HG02970 (cell line): ENCODE measurements around the gene SRD5A1.

ENCODE experiments used
- ATAC-seq: cut with Tn5 transposase; IDR thresholded peaks from one replicate; pipeline ENCODE4 v1.9.1; 2021; ENCODE audit warnings: mild to moderate bottlenecking, moderate library complexity, moderate number of reproducible peaks; ENCODE audit not compliant: unreplicated experiment, low FRiP score

Gene SRD5A1

DNA sequence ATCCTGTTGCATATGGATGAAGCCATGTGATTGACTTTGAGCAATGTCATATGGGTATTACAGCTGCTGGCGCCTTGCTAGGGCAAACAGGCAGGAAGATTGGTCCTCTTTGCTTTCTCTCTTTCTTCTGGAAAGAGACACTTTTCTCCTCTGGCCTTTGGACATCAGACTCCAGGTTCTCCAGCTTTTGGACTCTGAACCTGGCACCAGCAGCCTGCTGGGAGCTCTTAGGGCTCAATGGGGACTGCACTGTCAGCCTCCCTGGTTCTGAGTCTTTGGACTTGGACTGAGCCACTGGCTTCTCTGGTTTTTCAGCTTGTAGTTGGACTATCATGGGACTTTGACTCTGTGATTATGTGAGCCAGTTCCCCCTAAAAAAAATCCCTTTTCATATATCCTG, 45.1 kb downstream of the SRD5A1 start:
- no peak for ATAC-seq

DNA sequence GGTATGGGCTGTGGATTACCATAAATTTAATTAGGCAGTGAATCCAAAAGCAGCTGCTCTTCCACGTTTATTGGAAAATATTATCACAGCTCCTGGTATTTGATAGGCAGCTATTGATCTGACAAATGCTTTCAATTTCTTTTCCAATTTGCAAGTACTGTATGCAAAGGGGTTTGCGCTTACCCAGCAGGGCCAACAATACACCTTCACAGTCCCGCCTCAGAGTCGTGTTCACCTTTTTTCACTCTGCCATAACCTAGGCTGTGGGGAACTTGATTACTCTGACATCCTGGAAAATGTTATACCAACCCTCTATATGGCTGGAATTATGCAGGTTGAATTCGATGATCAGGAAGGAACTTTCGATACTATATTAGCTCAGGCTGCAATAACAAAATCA, 47.7 kb downstream of the SRD5A1 start:
- ATAC-seq: no peak

DNA sequence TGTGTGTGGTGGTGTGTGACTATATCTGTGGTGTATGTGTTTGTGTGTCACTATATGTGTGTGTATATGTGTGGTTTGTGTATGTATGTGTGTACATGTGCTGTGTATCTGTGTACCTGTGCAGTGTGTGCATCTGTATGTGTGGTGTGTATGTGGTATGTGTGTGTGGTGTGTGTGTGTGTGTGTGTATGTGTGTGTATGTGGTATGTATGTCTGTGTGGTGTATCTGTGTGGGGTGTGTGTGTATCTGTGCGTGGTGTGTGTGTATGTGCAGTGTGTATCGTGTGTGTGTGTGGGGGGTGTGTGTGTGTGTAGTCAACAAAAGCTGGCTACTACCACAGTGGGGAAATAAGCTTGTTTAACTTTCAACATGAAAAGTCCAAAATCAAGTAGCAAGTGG, 48.4 kb downstream of the SRD5A1 start:
- ATAC-seq: no peak

DNA sequence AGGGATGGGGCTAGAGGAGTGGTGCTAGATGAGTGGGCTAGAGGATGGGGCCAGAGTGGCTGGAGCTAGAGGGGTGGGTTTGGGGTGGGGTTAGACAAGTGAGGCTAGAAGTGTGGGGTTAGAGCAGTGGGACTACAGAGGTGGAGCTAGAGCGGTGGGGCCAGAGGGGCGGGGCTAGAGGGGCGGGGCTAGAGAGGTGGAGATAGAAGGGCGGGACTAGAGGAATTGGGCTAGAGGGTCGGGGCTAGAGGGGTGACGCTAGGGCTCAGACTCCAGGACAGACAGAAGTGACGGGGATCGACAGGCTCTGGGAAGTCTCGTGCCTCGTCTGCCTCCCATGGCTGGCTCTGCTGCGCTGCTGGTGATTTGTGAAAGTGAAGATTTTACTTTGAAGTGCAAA, 49.0 kb downstream of the SRD5A1 start:
- no peak for ATAC-seq

DNA sequence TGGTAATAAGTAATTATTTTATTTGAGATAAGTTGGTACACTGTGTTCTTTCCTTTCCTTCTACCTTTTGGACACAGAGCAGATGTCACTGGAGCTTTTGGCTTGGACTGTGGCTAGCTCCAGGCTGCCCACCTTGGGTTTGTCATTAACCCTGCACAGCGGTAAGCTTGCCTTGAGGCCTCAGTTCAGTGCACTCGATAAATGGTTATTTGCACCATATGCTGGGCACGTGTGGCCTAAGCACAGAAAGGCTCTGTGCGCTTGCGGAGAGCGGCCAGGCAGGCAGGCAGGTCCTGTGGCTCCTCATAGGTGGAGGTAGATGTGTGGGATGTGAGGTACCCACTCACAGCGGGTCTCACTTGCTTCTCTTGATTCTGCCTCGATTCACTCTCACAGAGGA, 50.0 kb downstream of the SRD5A1 start:
- no peak for ATAC-seq

DNA sequence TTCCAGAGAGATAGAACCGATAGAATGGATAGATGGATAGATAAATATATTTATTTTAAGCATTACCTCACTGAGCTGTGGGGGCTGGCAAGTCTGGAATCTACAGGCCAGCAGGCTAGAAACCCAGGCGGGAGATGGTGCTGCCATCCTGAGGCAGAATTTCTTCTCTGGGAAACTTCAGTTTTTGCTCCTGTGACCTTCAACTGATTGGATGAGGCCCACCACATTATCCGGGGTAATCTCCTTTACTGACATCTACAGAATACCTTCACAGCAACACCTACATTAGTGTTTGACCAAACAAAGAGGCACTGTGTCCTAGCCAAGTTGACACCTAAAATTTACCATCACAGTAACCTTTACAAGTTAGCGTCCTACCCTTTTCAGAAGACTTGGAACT, 50.8 kb downstream of the SRD5A1 start:
- no peak for ATAC-seq

DNA sequence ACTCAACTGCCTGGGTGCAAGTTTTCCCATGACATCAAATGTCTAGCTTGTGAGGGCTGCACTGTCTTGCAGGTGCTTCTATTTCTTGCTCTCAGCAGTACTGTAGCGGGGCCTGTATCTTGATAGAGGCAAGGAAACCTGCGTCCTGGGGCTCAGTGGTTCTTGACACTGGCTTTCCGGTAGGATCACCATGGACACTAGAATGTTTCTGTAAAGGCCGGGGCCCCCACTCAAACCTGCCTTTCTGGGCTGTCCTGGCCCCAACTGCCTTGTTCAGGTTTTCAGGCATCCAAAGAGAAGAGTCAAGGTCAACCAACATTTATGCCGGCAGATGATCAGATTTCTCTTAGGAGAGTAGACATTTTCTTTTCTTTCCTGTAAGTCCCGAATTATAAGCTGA, 53.3 kb downstream of the SRD5A1 start:
- ATAC-seq: no peak

DNA sequence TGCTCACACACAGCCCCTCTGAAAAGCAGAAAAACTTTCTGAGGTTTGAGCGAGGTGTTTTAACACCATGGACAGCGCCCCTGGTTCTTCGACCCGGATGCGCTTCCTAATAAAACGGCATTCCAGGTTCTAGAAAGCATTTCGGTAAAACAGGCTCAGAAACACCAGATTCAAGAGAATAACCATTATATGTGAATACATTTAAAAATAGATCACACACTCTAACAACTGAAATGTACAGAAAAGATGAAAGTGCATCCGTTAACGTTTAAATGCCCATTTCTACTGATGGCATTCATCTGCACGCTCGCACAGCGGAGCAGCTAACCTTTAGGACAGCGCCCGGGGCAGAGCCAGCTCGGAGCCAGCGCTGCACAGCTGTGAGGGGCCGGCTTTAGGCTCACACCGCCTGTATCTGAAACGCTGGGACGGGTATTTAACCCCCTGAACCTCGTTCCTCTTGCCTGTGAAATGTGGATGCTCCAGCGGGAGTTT, 53.7 kb downstream of the SRD5A1 start:
- ATAC-seq: no peak

DNA sequence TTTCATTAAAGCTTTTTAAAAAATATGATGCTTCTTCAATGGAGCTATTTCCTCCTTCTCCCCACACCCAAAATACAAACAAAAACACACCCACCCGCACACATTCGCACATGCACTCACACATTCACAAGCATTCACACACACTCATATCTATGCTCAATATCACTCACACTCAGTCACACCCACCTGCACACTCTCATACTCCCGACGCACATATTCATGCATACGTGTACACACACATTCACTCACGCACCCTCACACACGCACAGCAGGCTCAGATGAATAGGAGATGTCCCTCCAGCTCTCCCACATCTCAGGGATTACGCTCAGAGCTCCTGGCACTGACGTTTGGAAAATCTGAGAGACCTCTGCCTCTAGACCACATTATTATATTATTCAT, 54.3 kb downstream of the SRD5A1 start:
- ATAC-seq: no peak

DNA sequence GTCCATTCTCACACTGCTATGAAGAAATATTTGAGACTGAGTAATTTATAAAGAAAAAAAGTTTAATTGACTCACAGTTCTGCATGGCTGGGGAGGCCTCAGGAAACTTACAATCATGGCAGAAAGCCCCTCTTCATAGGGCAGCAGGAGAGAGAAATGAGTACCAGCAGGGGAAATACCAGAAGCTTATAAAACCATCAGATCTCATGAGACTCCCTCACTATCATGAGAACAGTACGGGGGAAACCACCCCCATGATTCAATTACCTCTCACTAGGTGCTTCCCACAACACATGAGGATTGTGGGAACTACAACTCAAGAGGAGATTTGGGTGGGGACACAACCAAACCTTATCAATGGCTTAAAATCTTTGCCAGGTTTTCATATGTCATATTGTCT, 59.7 kb downstream of the SRD5A1 start:
- ATAC-seq: no peak

DNA sequence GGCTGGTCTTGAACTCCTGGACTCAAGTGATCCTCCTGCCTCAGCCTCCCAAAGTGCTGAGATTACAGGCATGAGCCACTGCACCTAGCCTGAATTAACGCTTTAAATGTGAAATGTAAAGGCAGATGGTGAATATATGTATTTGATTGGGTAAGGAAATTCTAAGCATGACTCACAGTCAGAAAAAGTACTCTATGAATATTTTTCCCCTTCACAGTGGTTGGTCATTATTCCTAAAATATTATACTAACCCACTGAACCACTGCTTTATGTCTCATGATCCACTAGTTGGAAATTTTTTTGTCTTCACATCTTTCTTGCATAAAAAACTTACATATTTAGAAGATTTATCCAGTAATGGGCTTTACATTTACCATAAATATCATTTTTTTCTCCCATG, 65.5 kb downstream of the SRD5A1 start:
- no peak for ATAC-seq

DNA sequence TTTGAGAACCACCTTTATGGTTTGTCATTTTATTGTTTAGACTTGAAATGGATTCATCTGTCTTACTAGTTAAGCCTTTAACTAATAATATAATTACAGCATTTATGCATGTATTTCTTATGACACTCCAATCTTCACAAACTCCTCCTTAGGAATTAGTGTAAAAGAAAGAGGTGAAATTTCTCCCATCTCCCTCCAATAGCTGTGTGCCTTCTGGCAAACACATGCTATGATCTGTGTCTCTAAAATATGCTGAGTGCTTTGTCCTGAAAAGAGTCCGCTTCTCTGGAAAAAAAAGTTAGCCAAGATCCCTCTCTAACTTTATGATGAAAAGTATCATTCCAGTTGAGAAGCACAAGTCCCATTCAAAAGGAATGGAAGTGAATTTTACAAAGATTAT, 66.1 kb downstream of the SRD5A1 start:
- ATAC-seq: no peak

DNA sequence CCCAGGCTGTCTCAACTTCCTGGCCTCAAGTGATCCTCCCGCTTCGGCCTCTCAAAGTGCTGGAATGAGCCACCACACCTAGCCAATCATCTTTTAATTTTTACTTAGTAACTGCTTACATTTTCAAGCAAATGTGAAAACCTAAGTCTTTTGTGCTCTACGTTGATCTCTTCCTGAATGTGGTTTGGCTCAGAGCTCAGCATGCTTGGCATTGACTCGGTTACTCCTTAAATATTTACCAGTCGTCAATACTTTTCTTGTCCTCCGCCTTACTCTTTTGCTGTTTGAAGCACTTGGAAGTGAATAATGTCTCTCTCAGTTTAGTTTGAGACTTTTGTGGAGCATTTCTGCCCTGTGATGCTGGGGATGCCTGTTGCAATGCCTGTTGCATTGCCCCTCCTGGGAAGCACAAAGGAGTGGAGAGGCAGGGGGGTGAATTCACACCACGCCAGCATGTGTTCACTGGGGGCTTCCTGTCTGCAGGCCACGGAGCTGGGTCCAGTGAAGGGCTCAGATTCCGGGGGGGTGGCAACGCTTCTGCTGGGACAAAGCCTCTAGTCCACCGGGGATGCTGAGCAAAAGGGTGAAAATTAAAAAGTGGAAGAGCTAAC, 66.9 kb downstream of the SRD5A1 start:
- no peak for ATAC-seq

DNA sequence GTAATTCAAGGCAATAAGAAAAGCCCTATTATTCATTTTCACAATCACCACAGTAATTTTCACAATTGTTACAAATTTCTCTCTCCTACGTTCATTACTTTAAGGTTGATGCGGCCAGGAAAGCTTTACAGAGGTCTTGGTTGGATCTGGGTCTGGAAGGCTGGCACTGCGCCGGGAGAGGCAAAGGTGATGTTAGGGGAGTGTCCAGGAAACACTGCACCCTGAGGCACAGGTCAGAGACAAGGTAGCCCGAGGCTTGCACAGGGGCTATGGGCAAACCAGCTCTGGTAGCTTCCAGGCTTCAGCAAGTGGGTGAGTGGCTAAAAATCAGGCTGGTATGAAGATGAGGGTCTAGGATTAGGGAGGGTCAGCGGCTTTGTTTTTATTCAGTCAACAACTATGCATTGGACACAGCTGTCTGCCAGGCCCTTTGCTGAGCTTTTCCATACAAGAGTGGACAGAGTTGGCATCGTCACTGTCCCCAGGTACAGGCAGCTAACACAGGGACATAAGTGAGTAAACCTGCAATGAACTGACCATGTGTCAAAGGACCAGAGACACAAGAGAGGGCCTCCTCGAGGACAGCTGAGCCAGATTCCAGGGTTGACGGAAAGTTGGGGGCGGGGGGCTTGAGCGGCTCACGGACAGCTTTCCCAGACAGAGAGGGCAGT, 67.6 kb downstream of the SRD5A1 start:
- ATAC-seq: no peak

DNA sequence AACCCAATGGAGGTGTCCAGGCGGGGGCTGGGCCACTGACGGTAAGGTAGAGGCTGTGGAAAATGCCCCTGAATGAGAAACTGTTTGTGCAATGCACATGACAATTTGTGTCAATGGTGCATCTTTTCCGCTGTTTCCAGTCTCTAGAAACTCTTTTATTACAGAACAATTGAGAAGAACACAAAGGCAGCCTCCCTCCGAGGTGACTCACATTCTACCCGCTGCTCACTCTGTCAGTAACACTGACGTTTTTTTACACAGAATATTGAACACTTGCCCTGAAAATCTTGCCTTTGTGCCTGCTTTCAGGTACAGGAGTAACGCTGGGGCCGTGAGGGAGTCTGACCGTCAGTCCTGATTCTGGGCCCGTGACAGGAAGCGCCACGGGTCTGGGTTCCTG, 68.3 kb downstream of the SRD5A1 start:
- ATAC-seq: no peak

DNA sequence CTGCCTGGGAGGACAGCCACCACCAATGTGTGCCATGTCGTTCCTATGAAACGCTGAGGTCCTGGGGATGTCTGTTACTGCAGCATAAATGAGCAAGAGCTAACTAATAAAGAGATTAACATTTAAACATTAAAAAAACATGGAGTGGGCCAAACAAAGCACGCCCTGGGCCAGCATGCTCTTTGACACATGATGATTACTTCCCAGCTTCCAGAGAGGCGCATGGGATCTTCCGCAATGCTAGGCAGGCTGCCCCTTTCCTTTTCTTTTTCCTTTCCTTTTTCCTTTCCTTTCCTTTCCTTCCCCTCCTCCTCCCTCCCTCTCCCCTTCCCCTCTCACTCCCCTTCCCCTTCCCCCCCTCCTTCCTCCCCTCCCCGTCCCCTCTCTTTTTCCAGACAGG, 69.4 kb downstream of the SRD5A1 start:
- ATAC-seq: no peak

DNA sequence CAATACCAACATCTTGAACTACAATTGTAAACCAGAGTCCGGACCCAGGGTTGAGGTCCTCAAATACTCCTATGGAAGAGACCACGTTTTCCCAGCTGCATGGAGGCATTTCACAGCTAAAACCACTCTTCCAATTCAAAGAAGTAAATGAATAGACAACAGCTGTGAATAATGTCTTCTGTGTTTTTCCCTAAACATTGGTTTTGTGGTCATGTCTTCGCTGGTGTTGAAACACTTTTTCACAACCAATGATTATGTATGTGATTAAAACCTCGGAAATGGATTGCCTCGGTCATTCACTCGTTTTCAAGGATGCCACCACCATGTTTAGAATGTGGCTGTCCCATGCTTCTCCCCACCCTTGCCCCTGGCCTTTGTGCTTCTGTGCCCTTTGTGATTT, 70.6 kb downstream of the SRD5A1 start:
- ATAC-seq: no peak

DNA sequence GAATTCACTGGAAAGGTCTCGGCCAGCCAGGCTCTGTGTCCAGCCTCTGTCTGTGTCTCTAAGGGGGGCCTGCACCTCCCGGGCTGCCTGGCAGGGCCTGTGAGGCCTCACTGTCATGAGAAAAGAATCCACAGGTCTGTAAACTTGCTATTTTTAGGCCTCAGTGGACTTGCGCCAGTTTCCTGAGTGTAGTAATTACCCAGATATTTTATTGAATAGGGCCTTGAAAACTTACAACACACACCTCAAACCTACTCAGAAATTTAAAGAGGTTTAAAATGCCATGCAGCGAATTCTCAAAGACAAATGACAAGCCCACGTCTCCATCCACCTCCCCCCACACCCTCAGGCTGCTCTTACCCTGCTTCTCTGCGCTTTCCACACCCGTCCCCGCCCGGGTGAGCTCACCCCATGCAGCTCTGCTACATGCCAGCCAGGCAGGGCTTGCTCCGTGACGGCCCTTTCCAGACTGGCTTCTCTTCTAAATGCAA, 71.2 kb downstream of the SRD5A1 start:
- no peak for ATAC-seq

DNA sequence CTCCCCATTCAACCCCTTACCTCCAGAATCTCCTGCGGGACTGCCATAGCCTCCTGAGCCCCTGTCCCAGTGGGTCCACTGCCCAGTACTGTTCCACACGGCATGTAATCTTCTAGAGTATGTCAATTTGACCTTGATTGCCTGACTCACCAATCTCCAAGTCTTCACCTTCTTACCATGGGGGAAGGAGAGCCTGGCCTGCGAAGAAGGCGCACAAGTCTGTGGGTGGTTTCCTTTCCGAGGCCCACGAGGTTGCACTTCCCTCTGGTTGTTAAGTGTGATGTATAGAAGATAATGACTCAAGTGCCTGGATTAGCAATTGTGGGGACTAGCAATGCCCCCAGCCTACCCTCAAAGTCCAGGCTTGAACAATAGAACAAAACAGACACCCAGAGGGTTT, 71.8 kb downstream of the SRD5A1 start:
- ATAC-seq: no peak

DNA sequence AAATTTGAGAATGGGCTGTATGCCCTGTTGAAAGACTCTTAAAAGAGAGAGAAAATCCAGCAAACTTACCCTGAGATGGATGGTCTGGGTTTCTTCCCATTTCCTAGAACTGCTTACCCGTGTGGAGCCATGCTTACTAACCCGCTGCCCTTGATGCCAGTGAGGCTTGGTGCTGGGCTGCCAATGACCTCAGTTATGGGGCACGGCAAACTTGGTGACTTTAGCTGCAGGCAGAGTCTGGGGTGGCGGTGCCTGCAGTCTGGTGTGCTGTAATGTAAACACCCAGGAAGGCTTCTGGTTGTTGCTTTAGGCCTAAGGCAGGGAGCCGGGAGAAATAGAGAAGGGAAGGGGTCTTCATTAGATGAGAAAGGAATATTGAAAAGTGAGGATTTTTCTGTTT, 72.7 kb downstream of the SRD5A1 start:
- ATAC-seq: no peak

DNA sequence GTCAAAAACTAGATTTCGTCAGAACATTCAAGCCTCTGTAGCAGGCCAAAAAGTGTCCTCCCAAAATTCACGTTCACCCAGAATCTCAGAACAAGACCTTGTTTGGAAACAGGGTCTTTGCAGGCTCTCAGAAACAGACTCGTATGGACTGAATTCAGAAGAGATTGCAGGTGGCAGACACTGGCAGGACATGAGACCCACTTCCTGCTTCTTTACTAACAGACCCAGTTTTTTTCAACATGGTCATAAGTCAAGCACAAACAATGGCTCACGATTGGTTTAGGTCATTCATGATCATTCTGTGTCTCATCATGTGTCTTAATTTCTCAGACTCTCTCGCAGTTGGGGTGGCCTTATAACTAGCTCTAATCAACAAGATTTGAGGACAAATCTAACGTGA, 74.6 kb downstream of the SRD5A1 start:
- no peak for ATAC-seq

DNA sequence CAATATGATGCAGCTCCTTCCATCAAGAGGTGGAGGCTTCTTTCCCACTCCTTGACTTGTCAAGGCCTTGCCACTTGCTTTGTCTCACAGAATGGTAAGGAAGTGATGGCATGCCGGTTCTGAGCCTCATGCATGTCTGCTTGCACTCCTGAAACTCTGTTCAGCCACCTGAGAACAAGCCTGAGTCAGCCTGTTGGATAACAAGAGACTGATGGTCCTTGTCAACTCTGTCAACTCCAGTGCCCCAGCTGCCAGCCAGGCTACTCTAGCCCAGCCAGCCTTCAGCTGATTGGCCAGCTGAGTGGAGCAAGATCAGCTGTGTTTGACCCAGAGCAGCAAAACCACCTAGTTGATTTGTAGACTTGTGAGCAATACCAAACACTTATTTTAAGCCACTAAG, 75.6 kb downstream of the SRD5A1 start:
- ATAC-seq: no peak
